ENCODE measurements around the gene GLYATL1.

DNA sequence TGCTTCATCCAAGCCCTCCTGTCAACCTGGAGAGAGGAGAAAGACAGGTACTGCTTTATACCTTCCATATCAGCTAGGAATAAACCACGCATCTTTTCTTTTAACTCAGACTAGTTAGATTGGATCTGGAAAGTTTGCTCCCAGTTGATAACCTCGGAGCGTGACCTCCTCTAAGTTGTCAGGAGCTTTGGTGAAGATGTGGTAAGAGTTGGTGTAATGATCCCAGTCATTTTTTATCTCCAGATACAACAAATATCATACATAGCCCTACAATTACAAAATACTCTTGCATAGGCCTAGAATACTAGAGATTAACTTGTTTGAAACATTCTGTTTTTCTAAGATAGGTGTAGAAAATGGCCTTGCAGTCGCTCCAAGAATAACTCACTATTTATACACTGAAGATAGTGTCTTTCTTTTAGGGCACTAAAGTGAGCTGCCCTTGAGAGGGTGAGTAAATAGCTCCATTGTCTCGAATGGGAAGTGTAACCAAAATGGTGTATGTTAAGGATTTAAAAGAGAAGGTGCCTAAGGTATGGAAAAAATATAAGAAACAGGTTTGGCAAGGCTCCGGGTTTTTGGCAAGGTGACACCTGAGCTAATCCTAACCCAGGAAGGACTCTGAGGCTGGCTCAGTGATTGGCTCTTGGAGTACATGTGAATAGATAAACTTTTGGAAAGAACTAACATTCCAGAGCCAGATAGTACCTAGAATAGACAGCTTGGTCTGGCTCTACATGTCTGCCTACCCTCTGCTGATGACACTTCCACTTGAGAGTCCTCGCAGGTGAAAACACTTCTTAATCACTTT is 59.4 kb downstream of the GLYATL1 start:
- TF ChIP-seq, protein P1, sequence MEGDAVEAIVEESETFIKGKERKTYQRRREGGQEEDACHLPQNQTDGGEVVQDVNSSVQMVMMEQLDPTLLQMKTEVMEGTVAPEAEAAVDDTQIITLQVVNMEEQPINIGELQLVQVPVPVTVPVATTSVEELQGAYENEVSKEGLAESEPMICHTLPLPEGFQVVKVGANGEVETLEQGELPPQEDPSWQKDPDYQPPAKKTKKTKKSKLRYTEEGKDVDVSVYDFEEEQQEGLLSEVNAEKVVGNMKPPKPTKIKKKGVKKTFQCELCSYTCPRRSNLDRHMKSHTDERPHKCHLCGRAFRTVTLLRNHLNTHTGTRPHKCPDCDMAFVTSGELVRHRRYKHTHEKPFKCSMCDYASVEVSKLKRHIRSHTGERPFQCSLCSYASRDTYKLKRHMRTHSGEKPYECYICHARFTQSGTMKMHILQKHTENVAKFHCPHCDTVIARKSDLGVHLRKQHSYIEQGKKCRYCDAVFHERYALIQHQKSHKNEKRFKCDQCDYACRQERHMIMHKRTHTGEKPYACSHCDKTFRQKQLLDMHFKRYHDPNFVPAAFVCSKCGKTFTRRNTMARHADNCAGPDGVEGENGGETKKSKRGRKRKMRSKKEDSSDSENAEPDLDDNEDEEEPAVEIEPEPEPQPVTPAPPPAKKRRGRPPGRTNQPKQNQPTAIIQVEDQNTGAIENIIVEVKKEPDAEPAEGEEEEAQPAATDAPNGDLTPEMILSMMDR (IDR thresholded peaks at IDR 0.05) = no peak
- TF ChIP-seq POLR2A (IDR thresholded peaks at IDR 0.05) = no peak

All from heart left ventricle (tissue), 13 donors.